ENCODE results near the gene NTSR1. TPM values are rescaled to one million over a fixed set of nuclear protein-coding genes. Genes with fewer than 3 reads are reported as not detected.
A peak's percentile ranks its signal among the peaks of the same experiment; 100 is the strongest.

NTSR1 gene
- total and polyA plus RNA-seq, 2 donors (not counting 1 experiment from before 2014, with no cell fraction given), result not detected

- Histone ChIP-seq H3K9ac (ENCODE audit: low read length) (peak overlapping the region; percentile 76), H3K4me1 (ENCODE audit: control insufficient read depth in 2 of 2, insufficient read depth in 2 of 2, low read length in 2 of 2) (peaks cover 14 to 45% of the 10 kb centered on the region in 2 donors), H3K4me2 (replicated peaks; ENCODE audit: low read depth, low read length, poor library complexity, severe bottlenecking) (peak overlapping the region; percentile 98), H2AFZ (ENCODE audit: insufficient read depth, low read depth, low read length, poor library complexity, severe bottlenecking) (peak overlapping the region; percentile 89), H3K4me3 (ENCODE audit: control extremely low read depth in 1 of 5, extremely low read depth in 1 of 5, insufficient read depth in 1 of 5, low read depth in 2 of 5, low read length in 4 of 5) (peak overlapping the region; percentile 60 to 77 (median 69)), H3K36me3 (replicated peaks in 1 of 2; ENCODE audit: control extremely low read depth in 1 of 2, control insufficient read depth in 1 of 2, extremely low read depth in 1 of 2, insufficient read depth in 2 of 2, low read length in 1 of 2) (peaks cover 0 to 10% of the 10 kb centered on the region in 2 experiments), H3K27ac (ENCODE audit: low read length in 2 of 2) (peak overlapping the region; percentile 91 to 93), H4K20me1 (ENCODE audit: control insufficient read depth, insufficient read depth, low read length, poor library complexity, severe bottlenecking) (peaks cover 9% of the 10 kb centered on the region), H3K9me3 (ENCODE audit: control extremely low read depth in 1 of 3, control insufficient read depth in 2 of 3, insufficient read depth in 1 of 3, low read length in 2 of 3) (no peaks in the 10 kb centered on the region), H3K79me2 (ENCODE audit: control insufficient read depth, insufficient read depth, low read length) (peaks cover 8% of the 10 kb centered on the region), H3K27me3 (replicated peaks in 1 of 4; ENCODE audit: control extremely low read depth in 1 of 4, control insufficient read depth in 3 of 4, insufficient read depth in 4 of 4, low read length in 3 of 4) (no peaks in the 10 kb centered on the region)
- Mint-ChIP-seq H3K27ac (peak overlapping the region; percentile 64), H3K9me3 (ENCODE audit: insufficient read depth) (no peaks in the 10 kb centered on the region), H3K27me3 (no peaks in the 10 kb centered on the region), H3K4me1 (peaks cover 36% of the 10 kb centered on the region), H3K4me3 (peak overlapping the region; percentile 77)
- ATAC-seq (ENCODE audit: low read depth) (peak; percentile 78), DNase-seq (peak; percentile 98)
- WGBS (ENCODE audit: insufficient coverage), result under 1% methylated on average over 55 of the region's 69 CpGs
- TF ChIP-seq EZH2 (IDR thresholded peaks at IDR 0.05; ENCODE audit: borderline replicate concordance, insufficient read depth, low read depth, low read length, poor library complexity, severe bottlenecking) (no peak), CTCF (IDR thresholded peaks at IDR 0.05) (no peak)
- intact Hi-C loops (cut with micrococcal nuclease), result loop anchor here (1.0 to 10.0 kb wide), 11 partner anchors 10 to 651 kb away; partner anchors contain the start of genes ADRM1, OGFR, OSBPL2 and PSMA7
- POLR2A ChIA-PET, result interaction anchor here (0.6 to 2.5 kb wide), 16 partner anchors 10 to 456 kb away, joined by 3 to 28 read pairs (median 4); partner anchors contain the start of genes OGFR, RPS21, SLCO4A1 and TCFL5
- CTCF ChIA-PET, result interaction anchor here (0.6 to 3.3 kb wide), 15 partner anchors 12 to 412 kb away, joined by 3 to 13 read pairs (median 3); partner anchors contain the start of genes SLCO4A1 and TCFL5
Measured at GRCh38 chr20:62794007-62794724, 85.5 kb downstream of the NTSR1 start.

All from B cell (primary cell).